HepG2 (cell line): ENCODE measurements around the gene THADA.

ENCODE experiments used
- ATM ChIP-seq: fragments of 450-650 bp; IDR thresholded peaks from 2 replicates; pipeline ENCODE4 v1.7.1; 2017; ENCODE audit warnings: mild to moderate bottlenecking, borderline replicate concordance
- CBX1 ChIP-seq: IDR thresholded peaks from one replicate; pipeline ENCODE4 v1.6.1; 2016; ENCODE audit warnings: antibody characterized with exemption, low read depth
- CENPBD1 ChIP-seq: sonication (generic); formaldehyde crosslinking; IDR thresholded peaks from 2 replicates; pipeline ENCODE4 v1.8.0; 2022; ENCODE audit warnings: missing genetic modification reagents, low read depth, mild to moderate bottlenecking, borderline replicate concordance
- MTF1 ChIP-seq: sonication (generic); formaldehyde crosslinking; IDR thresholded peaks from 2 replicates; pipeline ENCODE4 v1.5.0; 2020; ENCODE audit warnings: missing genetic modification reagents
- PCBP2 ChIP-seq: fragments of 200-400 bp; formaldehyde crosslinking; optimal IDR thresholded peaks from 2 replicates; pipeline ENCODE3; 2018; ENCODE audit warnings: low read length, low read depth; ENCODE audit not compliant: poor library complexity, severe bottlenecking
- TEAD3 ChIP-seq: optimal IDR thresholded peaks from 2 replicates; pipeline ENCODE3; 2016; ENCODE audit warnings: borderline replicate concordance
- ZNF253 ChIP-seq: sonication (generic); formaldehyde crosslinking; IDR thresholded peaks from 2 replicates; pipeline ENCODE4 v1.8.0; 2022; ENCODE audit warnings: mild to moderate bottlenecking, missing genetic modification reagents, borderline replicate concordance
- ZNF317 ChIP-seq: sonication (generic); formaldehyde crosslinking; IDR thresholded peaks from 2 replicates; pipeline ENCODE4 v1.5.0; 2020; ENCODE audit warnings: mild to moderate bottlenecking, missing genetic modification reagents

DNA sequence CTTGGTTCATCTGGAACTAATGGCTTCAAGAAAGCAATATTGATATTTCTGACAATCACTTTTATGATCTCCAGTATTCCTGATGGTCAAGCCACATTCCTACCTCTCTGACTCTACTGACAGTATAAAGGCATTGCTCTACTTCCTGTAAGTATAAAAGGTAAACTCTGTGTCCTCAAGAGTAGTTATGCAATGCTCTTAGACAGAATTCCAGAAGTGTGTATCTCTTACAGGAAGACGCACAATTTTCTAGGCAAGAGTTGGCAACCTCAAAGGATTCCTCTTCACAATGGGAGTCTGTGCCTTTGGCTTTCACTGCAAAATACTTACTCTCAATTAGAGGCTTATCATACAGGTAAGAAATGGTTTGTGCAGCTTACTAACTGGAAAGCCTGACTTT is 100.1 kb downstream of the THADA start:
- no peak for TF ChIP-seq MTF1 (CRISPR knock-in tag)
- TF ChIP-seq ZNF317 (CRISPR knock-in tag), result no peak
- no peak for TF ChIP-seq CBX1
- TF ChIP-seq TEAD3 (CRISPR knock-in tag), result no peak
- no peak for TF ChIP-seq ZNF253 (CRISPR knock-in tag)
- TF ChIP-seq PCBP2, result no peak
- no peak for TF ChIP-seq ATM
- no peak for TF ChIP-seq CENPBD1 (CRISPR knock-in tag)
